ENCODE results near the gene MRPL10.

Gene MRPL10

GRCh38 chr17:47820033-47820789 lies 11.1 kb downstream of the MRPL10 start:
- Histone ChIP-seq H2AFZ (ENCODE audit: low read length) (no peak overlapping the region), H3K36me3 (replicated peaks; ENCODE audit: insufficient read depth, low read length) (no peaks in the 10 kb centered on the region), H4K20me1 (ENCODE audit: insufficient read depth, low read length) (no peaks in the 10 kb centered on the region), H3K9ac (ENCODE audit: low read length) (no peak overlapping the region), H3K9me3 (replicated peaks; ENCODE audit: insufficient read depth, low read length) (no peaks in the 10 kb centered on the region), H3K79me2 (ENCODE audit: low read length) (peaks cover 19% of the 10 kb centered on the region), H3F3A (ENCODE audit: insufficient read depth, low read length) (no peaks in the 10 kb centered on the region), H3K9me2 (replicated peaks; ENCODE audit: insufficient read depth, low read length) (no peaks in the 10 kb centered on the region), H3K4me2 (ENCODE audit: low read depth, low read length) (peak overlapping the region; percentile 88; the same call in 1 of the 2 replicates), H3K4me1 (ENCODE audit: low read length) (peaks cover 15% of the 10 kb centered on the region; the same call in 1 of the 2 replicates), H3K27me3 (replicated peaks; ENCODE audit: insufficient read depth, low read length) (no peaks in the 10 kb centered on the region), H3K4me3 (ENCODE audit: low read length) (peak overlapping the region; percentile 91; the same call in 1 of the 2 replicates), H3K27ac (ENCODE audit: low read length) (no peak overlapping the region)
- no peak for DNase-seq
- no peak for TF ChIP-seq CTCF (IDR thresholded peaks at IDR 0.05; ENCODE audit: low read length)
- no peak for TF ChIP-seq EZH2phosphoT487 (IDR thresholded peaks at IDR 0.05; ENCODE audit: low read length)
- TF ChIP-seq EZH2 (optimal IDR thresholded peaks at IDR 0.05; ENCODE audit: low read depth, low read length), result no peak

GRCh38 chr17:47819475-47819874 lies 11.9 kb downstream of the MRPL10 start:
- Histone ChIP-seq H4K20me1 (ENCODE audit: insufficient read depth, low read length) (no peaks in the 10 kb centered on the region), H3F3A (ENCODE audit: insufficient read depth, low read length) (no peaks in the 10 kb centered on the region), H3K36me3 (replicated peaks; ENCODE audit: insufficient read depth, low read length) (no peaks in the 10 kb centered on the region), H3K79me2 (ENCODE audit: low read length) (peaks cover 19% of the 10 kb centered on the region), H3K9ac (ENCODE audit: low read length) (no peak overlapping the region), H3K4me1 (ENCODE audit: low read length) (peaks cover 15% of the 10 kb centered on the region; the same call in 1 of the 2 replicates), H2AFZ (ENCODE audit: low read length) (no peak overlapping the region), H3K4me3 (ENCODE audit: low read length) (no peak overlapping the region), H3K27ac (ENCODE audit: low read length) (no peak overlapping the region), H3K4me2 (ENCODE audit: low read depth, low read length) (no peak overlapping the region), H3K9me3 (replicated peaks; ENCODE audit: insufficient read depth, low read length) (no peaks in the 10 kb centered on the region), H3K9me2 (replicated peaks; ENCODE audit: insufficient read depth, low read length) (no peaks in the 10 kb centered on the region), H3K27me3 (replicated peaks; ENCODE audit: insufficient read depth, low read length) (no peaks in the 10 kb centered on the region)
- TF ChIP-seq EZH2phosphoT487 (IDR thresholded peaks at IDR 0.05; ENCODE audit: low read length), result no peak
- TF ChIP-seq EZH2 (optimal IDR thresholded peaks at IDR 0.05; ENCODE audit: low read depth, low read length), result no peak
- TF ChIP-seq CTCF (IDR thresholded peaks at IDR 0.05; ENCODE audit: low read length), result no peak
- DNase-seq, result no peak

GRCh38 chr17:47818002-47818695 lies 13.2 kb downstream of the MRPL10 start:
- H4K20me1 ChIP-seq (ENCODE audit: insufficient read depth, low read length), result no peaks in the 10 kb centered on the region
- no peak overlapping the region for H3K4me3 ChIP-seq (ENCODE audit: low read length)
- TF ChIP-seq EZH2 (optimal IDR thresholded peaks at IDR 0.05; ENCODE audit: low read depth, low read length) (no peak), EZH2phosphoT487 (IDR thresholded peaks at IDR 0.05; ENCODE audit: low read length) (no peak)
- H3K27me3 ChIP-seq (replicated peaks; ENCODE audit: insufficient read depth, low read length), result no peaks in the 10 kb centered on the region
- peaks cover 19% of the 10 kb centered on the region for H3K79me2 ChIP-seq (ENCODE audit: low read length)
- no peaks in the 10 kb centered on the region for H3K9me2 ChIP-seq (replicated peaks; ENCODE audit: insufficient read depth, low read length)
- H3F3A ChIP-seq (ENCODE audit: insufficient read depth, low read length), result no peaks in the 10 kb centered on the region
- H3K9ac ChIP-seq (ENCODE audit: low read length), result no peak overlapping the region
- H3K9me3 ChIP-seq (replicated peaks; ENCODE audit: insufficient read depth, low read length), result no peaks in the 10 kb centered on the region
- H3K36me3 ChIP-seq (replicated peaks; ENCODE audit: insufficient read depth, low read length), result no peaks in the 10 kb centered on the region
- no peak for DNase-seq
- H3K4me2 ChIP-seq (ENCODE audit: low read depth, low read length), result no peak overlapping the region
- no peak overlapping the region for H2AFZ ChIP-seq (ENCODE audit: low read length)
- no peak overlapping the region for H3K27ac ChIP-seq (ENCODE audit: low read length)
- H3K4me1 ChIP-seq (ENCODE audit: low read length), result peaks cover 15% of the 10 kb centered on the region; the same call in 1 of the 2 replicates

Measured in MM.1S (cell line).